Neural progenitor cell (in vitro differentiated cells): Measurements from ENCODE around the gene ATG9A. TPM values are rescaled to one million over a fixed set of nuclear protein-coding genes. Genes with fewer than 3 reads are reported as not detected.
A peak's percentile ranks its signal among the peaks of the same experiment; 100 is the strongest.

ENCODE experiments used
- DNase-seq: peaks from one replicate; pipeline ENCODE4 v3.0.0-alpha.2; 2016; ENCODE audit warnings: low spot score
- H2AFZ ChIP-seq: fragments of 200-600 bp; sonication (generic); replicated peaks from 2 replicates; pipeline ENCODE4 v1.6.1; 2016; ENCODE audit warnings: antibody characterized with exemption
- H3F3A ChIP-seq: fragments of 200-600 bp; sonication (generic); 2 replicates; pipeline ENCODE4 v1.6.1; 2016; ENCODE audit warnings: antibody characterized with exemption, low read depth
- H3K27ac ChIP-seq: fragments of 200-600 bp; sonication (generic); 2 replicates; pipeline ENCODE4 v1.5.1; 2016; ENCODE audit warnings: mild to moderate bottlenecking
- H3K27me3 ChIP-seq: fragments of 200-600 bp; sonication (generic); 2 replicates; pipeline ENCODE4 v1.6.1; 2016; ENCODE audit warnings: mild to moderate bottlenecking, moderate library complexity
- H3K36me3 ChIP-seq: fragments of 200-600 bp; sonication (generic); 2 replicates; pipeline ENCODE4 v1.5.1; 2016
- H3K4me1 ChIP-seq: fragments of 200-600 bp; sonication (generic); 2 replicates; pipeline ENCODE4 v1.6.1; 2016; ENCODE audit warnings: mixed run types
- H3K4me2 ChIP-seq: fragments of 200-600 bp; sonication (generic); 2 replicates; pipeline ENCODE4 v1.6.1; 2016
- H3K4me3 ChIP-seq: fragments of 200-600 bp; sonication (generic); 2 replicates; pipeline ENCODE4 v1.5.1; 2016
- H3K79me2 ChIP-seq: fragments of 200-600 bp; sonication (generic); 2 replicates; pipeline ENCODE4 v1.6.1; 2016; ENCODE audit warnings: low read depth
- H3K9ac ChIP-seq: fragments of 200-600 bp; sonication (generic); 2 replicates; pipeline ENCODE4 v1.6.1; 2016
- H3K9me3 ChIP-seq: fragments of 200-600 bp; sonication (generic); 2 replicates; pipeline ENCODE4 v1.5.1; 2016; ENCODE audit warnings: low read depth
- H4K20me1 ChIP-seq: fragments of 200-600 bp; sonication (generic); 2 replicates; pipeline ENCODE4 v1.6.1; 2016; ENCODE audit warnings: low read depth
- H3K27ac Mint-ChIP-seq: 3 replicates; pipeline ENCODE4 v1.8.0; 2021; ENCODE audit warnings: mixed read lengths
- H3K27me3 Mint-ChIP-seq: 2 replicates; pipeline ENCODE4 v1.8.0; 2022; ENCODE audit warnings: low read depth, mild to moderate bottlenecking, inconsistent platforms, moderate library complexity, mixed read lengths; ENCODE audit not compliant: insufficient read depth
- H3K36me3 Mint-ChIP-seq: 3 replicates; pipeline ENCODE4 v1.8.0; 2021; ENCODE audit warnings: mixed read lengths
- H3K4me1 Mint-ChIP-seq: 3 replicates; pipeline ENCODE4 v1.8.0; 2021; ENCODE audit warnings: mixed read lengths
- H3K4me3 Mint-ChIP-seq: 3 replicates; pipeline ENCODE4 v1.8.0; 2021; ENCODE audit warnings: mild to moderate bottlenecking, moderate library complexity, mixed read lengths
- H3K9me3 Mint-ChIP-seq: 3 replicates; pipeline ENCODE4 v1.8.0; 2020; ENCODE audit warnings: mixed read lengths
- CTCF ChIP-seq: fragments of 200-600 bp; sonication (generic); IDR thresholded peaks from 2 replicates; pipeline ENCODE4 v1.5.1; 2017; ENCODE audit warnings: antibody characterized with exemption, mild to moderate bottlenecking
- EZH2 ChIP-seq: fragments of 200-600 bp; sonication (generic); IDR thresholded peaks from 2 replicates; pipeline ENCODE4 v1.6.1; 2017; ENCODE audit warnings: antibody characterized with exemption, mild to moderate bottlenecking, moderate library complexity
- EZH2phosphoT487 ChIP-seq: fragments of 200-600 bp; sonication (generic); IDR thresholded peaks from 2 replicates; pipeline ENCODE4 v1.6.1; 2017; ENCODE audit warnings: antibody characterized with exemption
- total RNA-seq: library from RNA; depleted of rRNA; stranded (reverse); fragments of >200 nt; gene quantifications from 2 replicates; pipeline ENCODE4 v1.2.3, GENCODE V29; 2015; ENCODE audit warnings: low replicate concordance

The ATG9A gene
- total RNA-seq, 1 donor from 2014 or later, result 32.7 TPM

- H3K36me3 Mint-ChIP-seq, result peaks cover 16% of the 10 kb centered on the region
- H3K27ac Mint-ChIP-seq, result no peak overlapping the region
- H3F3A ChIP-seq, result peaks cover 22% of the 10 kb centered on the region
- no peak for DNase-seq
- no peak overlapping the region for H3K9ac ChIP-seq
- peaks cover 4% of the 10 kb centered on the region for H3K4me1 ChIP-seq
- H3K79me2 ChIP-seq, result no peaks in the 10 kb centered on the region
- H3K9me3 Mint-ChIP-seq, result no peaks in the 10 kb centered on the region
- H3K27me3 ChIP-seq, result no peaks in the 10 kb centered on the region
- no peaks in the 10 kb centered on the region for H3K36me3 ChIP-seq
- H3K27me3 Mint-ChIP-seq, result peaks cover 12% of the 10 kb centered on the region
- no peak overlapping the region for H3K27ac ChIP-seq
- peaks cover 10% of the 10 kb centered on the region for H4K20me1 ChIP-seq
- no peak overlapping the region for H2AFZ ChIP-seq
- no peaks in the 10 kb centered on the region for H3K9me3 ChIP-seq
- no peak overlapping the region for H3K4me3 ChIP-seq
- TF ChIP-seq EZH2, result no peak
- no peak for TF ChIP-seq CTCF
- no peak for TF ChIP-seq EZH2phosphoT487
- H3K4me3 Mint-ChIP-seq, result no peak overlapping the region
- H3K4me1 Mint-ChIP-seq, result peaks cover 19% of the 10 kb centered on the region
- no peak overlapping the region for H3K4me2 ChIP-seq
Measured at GRCh38 chr2:219214786-219215185, 14.7 kb downstream of the ATG9A start.

GRCh38 chr2:219214141-219214540, 15.3 kb downstream of the ATG9A start:
- Histone ChIP-seq H3K4me1 (peaks cover 4% of the 10 kb centered on the region), H3K4me3 (no peak overlapping the region), H3K36me3 (no peaks in the 10 kb centered on the region), H2AFZ (no peak overlapping the region), H3K79me2 (no peaks in the 10 kb centered on the region), H3K27me3 (no peaks in the 10 kb centered on the region), H3K4me2 (no peak overlapping the region), H3K27ac (no peak overlapping the region), H3K9ac (no peak overlapping the region), H3F3A (peaks cover 16% of the 10 kb centered on the region), H3K9me3 (no peaks in the 10 kb centered on the region), H4K20me1 (peaks cover 10% of the 10 kb centered on the region)
- Mint-ChIP-seq H3K27me3 (peaks cover 10% of the 10 kb centered on the region), H3K9me3 (no peaks in the 10 kb centered on the region), H3K4me3 (no peak overlapping the region), H3K27ac (peak overlapping the region; percentile 44), H3K36me3 (peaks cover 13% of the 10 kb centered on the region), H3K4me1 (peaks cover 13% of the 10 kb centered on the region)
- no peak for DNase-seq
- no peak for TF ChIP-seq EZH2
- TF ChIP-seq CTCF, result no peak
- no peak for TF ChIP-seq EZH2phosphoT487

- no peak overlapping the region for H3K27ac Mint-ChIP-seq
- no peak for DNase-seq
- H3K4me1 Mint-ChIP-seq, result peaks cover 13% of the 10 kb centered on the region
- peaks cover 11% of the 10 kb centered on the region for H3F3A ChIP-seq
- no peaks in the 10 kb centered on the region for H3K27me3 ChIP-seq
- no peaks in the 10 kb centered on the region for H3K79me2 ChIP-seq
- no peaks in the 10 kb centered on the region for H3K9me3 Mint-ChIP-seq
- no peaks in the 10 kb centered on the region for H3K9me3 ChIP-seq
- no peak overlapping the region for H3K4me2 ChIP-seq
- H3K36me3 ChIP-seq, result no peaks in the 10 kb centered on the region
- no peak overlapping the region for H3K4me3 ChIP-seq
- H3K27me3 Mint-ChIP-seq, result peaks cover 8% of the 10 kb centered on the region
- H4K20me1 ChIP-seq, result peaks cover 10% of the 10 kb centered on the region
- no peak overlapping the region for H3K27ac ChIP-seq
- no peak overlapping the region for H2AFZ ChIP-seq
- TF ChIP-seq EZH2phosphoT487, result no peak
- no peak for TF ChIP-seq EZH2
- no peak for TF ChIP-seq CTCF
- peaks cover 13% of the 10 kb centered on the region for H3K36me3 Mint-ChIP-seq
- H3K9ac ChIP-seq, result no peak overlapping the region
- H3K4me1 ChIP-seq, result peaks cover 4% of the 10 kb centered on the region
- no peak overlapping the region for H3K4me3 Mint-ChIP-seq
Measured at GRCh38 chr2:219213486-219214071, 15.9 kb downstream of the ATG9A start.
